Stimulated activated CD4-positive, alpha-beta T cell treated with anti-CD3 and anti-CD28 coated beads, Interleukin-1b, Interleukin-23, amount 100 ng/mL, for 24 hours (primary cell): ENCODE results near the gene RMI2.

Source experiments
- DNase-seq, 4 experiments: peaks; one replicate each; pipeline ENCODE4 v3.0.0-alpha.2; 2020; ENCODE audit warnings: low read depth in 4 of 4, low spot score in 1 of 4

RMI2 gene

DNA sequence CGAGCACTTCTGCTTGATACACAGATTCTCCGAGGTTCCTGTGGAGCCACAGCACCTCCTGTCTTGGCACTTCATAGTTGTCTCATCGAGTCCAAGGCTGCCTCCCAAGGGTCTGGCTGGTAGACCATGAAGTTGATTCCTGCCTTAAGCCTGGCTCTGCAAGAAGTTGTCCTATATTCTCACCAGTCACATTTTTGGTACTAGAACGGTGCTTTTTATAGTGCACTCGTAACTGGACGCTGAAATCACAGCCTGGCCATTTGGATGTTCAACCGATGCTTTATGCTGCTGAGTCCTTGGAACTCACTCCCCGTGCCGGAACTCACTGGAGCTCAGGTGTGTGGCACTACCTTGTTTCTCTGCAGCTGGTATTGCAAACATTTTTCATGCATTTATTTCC, 35.6 kb downstream of the RMI2 start:
- no peak for DNase-seq

DNA sequence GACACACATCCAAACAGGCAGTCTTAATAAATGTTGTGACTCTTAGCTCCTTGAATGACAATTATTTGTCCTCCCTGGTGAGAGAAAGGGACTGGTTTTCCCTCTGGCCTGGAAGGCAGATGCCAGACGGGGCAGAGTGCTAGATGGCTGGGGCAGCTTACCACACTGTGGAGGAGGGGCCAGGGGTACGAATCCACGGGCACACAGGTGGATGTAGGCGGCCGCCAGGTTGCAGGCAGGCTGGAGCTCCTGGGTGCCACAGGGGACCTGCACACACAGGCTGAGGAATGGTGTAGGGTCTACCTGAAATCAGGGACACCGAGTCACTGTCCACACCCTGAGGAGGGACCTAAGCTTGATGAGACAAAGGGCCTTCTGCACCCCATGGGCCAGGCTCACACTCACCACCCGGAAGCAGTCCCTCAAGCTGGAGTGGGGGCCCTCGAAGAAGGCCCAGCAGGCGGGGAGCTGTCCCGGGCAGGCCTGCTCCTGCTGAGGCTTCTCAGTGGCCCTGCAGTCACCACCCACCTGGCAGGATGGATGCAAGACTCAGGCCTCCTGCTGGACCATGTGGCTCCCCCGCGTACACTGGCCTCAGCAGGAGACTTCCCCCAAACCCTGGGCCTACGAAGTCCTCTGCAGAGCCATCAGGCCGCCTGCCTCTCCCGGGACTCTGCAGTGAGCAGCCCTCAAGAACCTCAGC, 38.4 kb downstream of the RMI2 start:
- DNase-seq, result no peak

DNA sequence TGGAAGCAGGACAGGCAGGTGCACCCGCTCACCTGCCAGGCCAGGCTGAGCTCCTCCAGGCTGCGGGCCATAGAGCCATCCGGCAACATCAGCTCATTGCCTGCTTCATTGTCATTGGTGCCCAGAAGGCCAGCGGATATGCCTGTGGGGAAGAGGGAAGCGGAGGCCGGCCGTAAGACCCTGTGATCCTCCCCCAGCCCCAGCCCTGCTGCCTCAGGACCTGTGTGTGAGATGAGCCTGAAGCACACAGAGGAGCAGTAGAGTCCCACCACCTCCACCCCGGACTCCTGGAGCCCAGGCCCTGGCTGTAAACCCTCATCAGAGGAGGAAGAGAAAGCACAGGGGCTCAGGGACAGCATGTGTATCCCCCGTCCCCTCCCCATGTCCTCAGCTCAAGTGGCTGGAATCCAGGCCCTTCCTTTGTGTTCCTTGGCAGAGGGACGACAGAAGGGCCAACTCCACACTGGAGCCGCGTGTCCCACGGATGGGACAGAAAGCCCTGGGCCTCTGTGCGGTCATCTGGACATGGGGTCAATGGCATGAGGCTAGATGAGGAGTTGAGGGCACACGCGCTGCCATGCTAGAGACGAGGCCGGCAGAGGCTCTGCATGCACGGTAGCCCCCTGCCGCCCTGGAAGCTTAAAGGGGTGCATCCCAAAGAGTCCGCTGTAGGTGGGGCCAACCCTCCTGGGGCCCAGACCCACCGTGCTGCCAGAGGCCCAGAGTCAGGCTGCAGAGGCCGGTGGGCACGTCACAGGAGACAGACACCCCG, 39.1 kb downstream of the RMI2 start:
- no peak for DNase-seq

DNA sequence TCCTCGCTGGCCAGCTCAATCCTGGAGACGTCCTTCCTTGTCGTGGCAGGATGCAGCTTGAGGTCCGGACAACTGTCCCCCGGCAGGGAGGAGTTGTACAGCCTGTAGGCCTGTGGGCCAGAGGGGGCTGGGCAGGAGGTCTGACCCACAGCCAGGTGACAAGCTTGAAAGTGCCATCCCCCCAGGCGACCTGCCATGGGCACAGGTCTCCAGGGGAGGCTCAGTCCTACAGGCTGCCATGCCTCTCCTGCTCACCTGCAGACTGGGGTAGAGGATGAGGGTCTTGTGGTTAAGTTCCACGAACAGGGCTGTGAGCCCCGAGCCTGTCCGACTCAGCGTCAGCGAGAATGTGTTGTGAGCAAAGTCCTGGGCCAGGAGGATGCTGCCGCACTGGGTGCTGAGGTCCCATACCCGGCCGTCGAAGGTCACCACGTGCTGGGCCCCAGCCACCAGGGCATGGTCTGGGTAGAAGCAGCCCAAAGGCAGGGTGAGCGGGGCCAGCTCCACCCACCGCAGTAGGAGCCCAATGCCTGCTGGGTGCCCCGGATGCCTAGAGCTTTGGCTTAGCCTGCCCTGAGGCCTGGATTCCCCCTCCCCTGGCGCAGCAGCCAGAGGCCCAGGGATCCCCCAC, 39.8 kb downstream of the RMI2 start:
- DNase-seq, result no peak

DNA sequence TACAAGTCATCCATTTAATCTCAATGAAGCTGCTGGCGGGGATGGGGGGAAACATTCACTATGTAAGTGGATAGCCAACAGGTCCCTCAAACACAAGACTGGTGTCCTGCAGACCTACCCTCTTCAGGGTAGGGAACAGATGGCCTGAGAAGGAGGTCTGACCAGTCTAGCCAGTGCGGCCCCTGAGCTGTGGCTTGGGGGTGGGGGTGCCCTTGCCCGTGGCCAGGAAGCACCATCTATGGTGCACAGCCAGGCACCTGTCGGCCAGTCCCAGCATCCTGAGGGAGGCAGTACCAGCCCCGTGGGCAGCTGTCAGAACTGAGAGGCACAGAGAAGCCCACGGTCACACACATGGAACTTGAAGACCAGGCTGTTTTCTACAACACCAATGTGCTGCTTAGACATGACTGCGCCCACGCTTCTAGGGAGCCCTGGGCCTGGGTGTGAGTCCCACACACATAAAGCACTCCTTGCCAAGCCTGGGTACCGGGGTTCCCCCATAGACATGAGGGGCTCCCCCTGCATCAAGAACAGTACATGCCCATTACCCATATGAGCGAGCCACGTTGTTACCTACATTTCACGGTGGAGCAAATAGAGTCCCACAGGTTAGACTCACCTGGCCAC, 40.9 kb downstream of the RMI2 start:
- no peak for DNase-seq

DNA sequence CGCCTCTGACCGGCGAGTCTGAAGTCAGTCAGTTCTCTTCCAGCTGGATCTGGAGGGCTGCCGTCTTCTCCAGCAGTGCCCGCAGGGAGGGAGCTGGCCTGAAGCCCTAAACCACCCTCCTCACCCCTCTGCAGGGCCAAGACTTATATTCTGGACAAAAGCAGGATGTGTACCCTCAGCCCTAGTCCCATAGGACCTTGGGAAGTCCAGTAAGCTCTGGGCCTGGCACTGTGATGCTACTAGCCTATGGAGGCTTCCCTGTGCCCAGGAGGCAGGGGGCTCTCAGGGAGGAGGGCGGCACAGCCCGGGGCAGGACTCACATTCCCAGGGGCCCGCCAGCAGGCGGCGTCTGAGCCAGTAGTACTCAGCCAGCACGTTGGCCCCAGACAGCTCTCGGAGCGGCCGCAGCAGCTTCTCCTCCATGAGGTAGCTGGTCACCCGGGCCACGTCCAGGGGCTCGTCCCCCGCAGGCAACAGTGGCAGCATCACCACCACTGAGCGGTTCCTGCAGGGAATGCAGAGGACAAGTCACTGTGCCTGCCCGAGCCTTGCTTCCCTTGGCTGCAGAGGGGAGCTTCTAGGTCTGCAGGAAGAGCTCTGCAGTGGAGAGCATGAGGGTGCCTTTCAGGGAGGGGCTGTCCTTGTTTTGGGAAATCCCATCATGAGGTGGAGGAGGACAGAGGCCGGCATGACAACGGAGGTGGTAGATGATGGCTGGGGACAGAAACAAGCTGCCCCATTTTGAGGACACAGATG, 41.7 kb downstream of the RMI2 start:
- DNase-seq, result no peak

DNA sequence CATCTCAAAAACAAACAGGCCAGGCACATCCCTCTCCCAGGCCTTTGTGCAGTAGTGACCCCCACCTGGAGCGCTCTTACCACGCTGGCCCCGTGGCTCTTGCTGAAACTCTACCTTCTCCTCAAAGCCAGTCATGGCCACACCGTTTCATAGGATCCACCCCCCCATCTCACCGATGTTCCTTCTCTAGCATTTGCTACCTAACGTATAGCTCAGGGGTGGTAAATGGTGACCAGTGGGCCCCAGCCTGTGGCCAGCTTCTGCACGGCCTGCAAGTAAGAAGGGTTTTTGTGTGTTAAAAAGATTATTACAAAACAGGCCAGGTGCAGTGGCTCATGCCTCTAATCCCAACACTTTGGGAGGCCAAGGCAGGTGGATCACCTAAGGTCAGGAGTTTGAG, 43.8 kb downstream of the RMI2 start:
- no peak for DNase-seq

DNA sequence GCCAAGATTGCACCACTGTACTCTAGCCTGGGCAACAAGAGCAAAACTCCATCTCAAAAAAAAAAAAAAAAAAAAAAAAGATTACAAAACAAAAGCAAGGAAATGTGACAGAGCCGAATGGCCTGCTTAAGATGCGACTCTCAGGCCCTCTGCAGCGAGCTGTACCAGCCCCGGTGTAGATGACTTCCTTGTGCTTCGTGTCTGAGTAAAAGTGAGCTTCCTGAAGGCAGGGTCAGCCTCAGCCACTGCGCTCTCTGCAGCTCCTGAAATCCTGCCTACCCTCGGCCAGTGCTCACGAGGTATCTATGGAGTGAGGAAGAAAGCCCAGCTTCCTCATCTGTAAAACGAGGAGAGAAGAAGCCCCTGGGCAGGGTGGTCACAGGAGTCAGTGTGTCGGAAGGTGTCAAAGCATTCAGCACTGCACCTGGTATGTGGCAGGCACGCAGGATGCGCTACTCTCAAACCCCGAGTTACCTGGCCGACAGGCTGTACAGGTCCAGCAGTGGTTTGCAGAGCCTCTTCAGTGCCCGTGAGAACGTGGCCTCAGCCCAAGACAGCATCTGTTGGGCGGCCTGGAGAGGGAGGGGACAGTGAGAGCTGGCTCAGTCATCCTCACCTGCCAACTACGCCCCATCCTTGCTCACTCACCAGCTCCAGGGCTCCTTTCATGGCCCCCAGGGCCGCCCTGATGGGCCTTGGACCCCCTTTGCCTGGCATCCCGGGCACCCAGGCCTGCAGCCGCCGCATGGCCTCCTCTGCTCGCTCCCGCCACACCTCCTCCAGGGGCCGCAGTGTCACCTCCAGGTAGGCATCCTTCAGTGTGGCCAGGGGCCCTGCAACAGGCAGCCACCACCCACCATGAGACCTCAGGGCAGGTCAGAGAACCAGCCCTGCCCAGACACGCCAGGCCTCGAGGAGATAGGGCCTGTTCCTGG, 44.6 kb downstream of the RMI2 start:
- DNase-seq, result no peak

DNA sequence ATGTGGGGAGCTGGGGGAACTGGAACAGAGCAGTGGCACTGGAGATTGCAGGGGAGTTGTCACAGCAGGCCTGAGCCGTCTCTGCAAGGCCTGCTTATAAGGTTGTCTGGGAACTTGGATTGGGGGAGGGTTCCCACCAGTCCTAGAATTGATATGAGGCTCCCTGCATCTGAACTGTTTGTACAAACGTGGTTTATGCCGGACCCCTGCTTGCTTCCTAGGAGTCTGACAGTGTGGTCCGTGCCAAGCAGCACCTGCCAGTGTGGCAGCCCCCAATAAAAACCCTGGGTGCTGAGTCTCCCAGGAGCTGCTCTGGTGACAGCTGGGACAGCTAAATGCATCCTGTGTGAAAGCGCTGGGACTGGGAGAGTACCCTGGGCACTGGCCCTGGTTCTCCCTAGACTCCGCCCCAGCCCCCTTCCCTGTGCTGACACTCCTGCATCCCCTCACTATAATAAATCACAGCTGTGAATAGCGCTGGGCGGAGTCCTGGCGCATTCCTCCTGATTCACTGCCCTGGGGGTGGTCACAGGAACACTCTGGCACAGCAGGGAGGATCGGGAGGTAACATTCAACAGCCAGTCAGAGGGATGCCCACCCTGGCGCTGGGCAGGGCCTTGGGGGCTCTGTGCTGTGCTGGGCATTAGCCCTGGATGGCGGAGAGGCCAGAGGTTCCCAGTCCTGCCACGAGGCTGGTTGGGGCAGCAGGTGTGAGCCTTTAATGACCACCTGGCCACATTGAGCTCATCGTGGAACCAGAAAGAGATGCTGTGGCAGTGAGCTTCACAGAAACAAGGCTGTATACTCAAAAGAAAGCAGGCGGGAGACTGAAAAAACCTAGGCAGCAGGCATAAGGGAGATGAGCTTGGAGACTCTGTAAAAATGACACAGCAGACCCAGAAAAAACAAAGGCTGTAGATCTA, 45.6 kb downstream of the RMI2 start:
- DNase-seq, result no peak

DNA sequence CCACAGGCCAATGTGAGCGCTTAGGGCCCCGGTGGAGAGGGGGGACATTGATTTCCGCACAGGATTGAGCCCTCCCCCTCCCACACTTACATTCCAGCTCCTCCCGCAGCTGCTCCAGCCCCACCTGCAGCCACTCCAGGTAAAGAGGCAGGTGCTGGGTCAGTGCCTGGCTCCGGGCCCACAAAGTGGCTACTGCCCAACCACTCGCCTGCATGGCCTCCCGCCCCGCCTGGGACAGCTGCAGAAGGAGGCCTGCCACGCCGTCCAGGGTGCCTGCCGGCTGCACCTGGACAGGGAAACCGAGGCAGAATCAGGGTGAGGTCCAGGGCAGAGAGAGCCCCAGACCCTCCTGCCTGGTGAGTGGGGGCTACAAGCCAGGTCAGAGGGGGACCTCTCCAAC, 46.3 kb downstream of the RMI2 start:
- no peak for DNase-seq

DNA sequence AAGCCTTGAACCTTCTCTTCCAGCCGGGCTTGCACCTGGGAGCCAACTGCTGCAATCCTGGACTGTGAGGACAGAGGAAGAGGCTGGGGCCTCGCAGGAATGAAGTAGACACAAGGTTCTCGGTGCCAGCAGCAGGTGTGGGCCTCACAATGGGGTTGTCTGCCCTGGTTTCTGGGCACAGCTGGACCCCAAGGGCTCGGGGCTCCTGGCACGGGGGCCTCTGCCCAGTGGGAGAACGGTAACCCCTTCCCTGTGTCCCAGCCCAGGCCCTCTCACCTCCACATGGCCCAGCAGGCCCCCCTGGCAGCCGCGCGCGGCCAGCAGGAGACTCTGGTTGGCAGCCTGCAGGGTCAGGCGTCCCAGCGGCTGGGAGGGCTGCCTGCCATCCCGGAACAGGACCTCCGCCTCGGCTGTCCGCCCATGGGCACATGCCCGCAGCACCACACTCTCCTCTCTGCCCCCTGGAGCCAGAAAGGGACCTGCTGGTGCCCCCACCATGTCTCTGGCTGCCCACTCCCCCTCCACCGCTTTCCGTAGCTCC, 46.9 kb downstream of the RMI2 start:
- no peak for DNase-seq

DNA sequence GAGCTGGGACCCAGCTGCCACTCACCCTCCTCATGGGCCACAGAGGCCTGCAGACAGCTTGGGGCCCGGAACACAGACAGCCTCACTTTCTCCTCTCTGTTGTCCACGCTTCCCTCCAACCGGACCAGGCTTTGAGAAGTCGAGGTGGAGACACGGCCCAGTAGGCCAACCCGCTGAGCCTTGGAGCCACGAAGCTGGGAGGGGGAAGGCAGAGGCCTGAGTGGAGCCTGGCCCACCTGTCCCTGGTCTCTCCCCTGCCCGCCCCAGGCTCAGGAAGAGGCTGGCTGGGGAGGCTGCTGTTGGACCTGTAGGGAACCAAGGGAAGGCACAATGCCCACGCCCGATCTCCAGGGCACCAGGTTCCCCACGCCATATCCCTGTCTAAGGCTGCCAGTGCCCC, 48.1 kb downstream of the RMI2 start:
- no peak for DNase-seq

DNA sequence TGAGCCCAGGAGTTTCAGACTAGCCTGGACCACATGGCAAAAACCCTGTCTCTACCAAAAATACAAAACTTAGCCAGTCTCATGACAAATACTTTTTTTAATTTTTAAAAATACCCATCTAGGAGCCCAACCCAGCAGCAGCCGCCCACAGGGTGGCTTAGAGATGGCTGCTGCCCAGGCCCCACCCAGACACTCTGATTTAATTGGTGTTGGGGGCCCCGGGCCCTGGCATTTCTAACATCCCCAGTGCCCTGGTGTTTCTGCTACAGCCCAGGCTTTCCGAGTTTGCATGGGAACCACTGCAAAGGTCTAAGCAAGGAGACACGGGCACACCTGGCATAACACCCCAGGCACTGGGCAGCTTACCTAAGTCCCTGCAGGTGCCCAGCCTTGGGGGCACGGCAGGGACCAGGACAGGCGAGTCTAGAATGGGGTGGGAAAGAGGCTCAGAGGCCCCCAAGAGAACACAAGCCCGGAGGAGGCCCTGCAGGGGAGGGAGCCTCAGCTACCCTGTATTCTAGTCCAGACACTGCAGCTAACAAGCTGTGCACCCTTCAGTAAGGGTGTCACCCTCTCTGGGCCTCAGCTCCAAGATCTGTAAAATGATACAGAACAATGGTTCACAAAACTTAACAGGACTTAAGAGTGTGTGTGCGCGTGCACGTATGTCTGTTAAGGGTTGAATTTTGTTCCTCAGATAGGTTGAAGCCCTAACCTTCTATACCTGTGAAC, 48.8 kb downstream of the RMI2 start:
- no peak for DNase-seq

DNA sequence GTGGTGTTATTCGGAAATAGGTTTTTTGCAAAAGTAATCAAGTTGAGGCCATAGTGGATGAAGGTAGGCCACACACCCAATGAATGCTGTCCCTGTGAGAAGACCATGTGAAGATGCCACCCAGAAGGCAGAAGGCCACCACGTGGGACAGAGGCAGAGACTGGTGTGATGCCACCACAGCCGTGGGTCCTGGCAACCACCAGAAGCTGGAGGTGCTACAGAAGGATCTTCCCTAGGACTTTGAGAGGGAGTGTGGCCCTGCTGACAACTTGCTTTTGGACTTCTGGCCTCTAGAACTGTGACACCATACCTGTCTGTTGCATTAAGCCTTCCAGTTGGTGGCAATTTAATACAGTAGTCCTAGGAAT, 49.3 kb downstream of the RMI2 start:
- DNase-seq, result no peak

DNA sequence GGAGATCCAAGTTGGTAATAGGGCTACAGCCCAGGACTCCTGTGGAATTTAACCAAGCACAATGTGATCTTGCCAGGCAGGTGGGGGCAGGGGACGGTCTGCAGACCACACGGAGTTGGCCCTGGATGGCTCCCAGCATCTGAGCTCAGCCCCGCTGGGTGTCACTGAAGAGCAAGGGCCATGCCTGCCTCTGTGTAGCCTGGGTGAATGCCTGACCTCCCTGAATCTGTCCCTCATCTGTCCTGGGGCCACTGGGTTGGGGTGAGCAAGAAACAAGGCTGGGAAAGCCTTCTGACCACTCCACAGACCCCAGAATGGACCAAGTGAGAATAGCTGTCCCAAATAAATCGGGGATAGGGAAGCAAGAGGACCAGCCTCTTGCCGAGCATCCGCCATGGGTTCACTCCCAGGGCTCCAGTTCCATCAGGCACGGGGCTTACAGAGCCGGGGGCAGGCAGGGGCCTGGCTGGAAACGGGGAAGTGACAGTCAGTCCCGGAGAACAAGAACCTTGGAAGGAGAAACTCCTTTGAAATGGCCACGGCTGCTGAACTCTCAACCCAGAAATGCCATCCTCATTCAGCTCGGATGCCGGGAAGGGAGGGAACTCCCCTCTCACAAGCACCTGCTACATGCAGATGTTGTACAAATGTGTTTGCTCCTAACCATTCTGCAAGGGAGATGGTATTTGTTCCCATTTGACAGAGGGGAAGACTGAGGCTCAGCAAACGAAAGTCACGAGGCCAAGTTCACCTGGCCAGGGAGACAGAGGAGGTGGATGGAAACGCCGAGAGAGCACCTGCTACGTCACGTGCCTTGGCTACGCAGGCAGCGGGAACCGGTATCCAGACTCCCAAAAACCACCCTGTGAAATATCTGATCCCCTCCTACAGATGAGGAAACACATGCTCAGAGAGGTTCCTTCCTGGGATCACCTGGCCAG, 50.0 kb downstream of the RMI2 start:
- DNase-seq, result no peak

DNA sequence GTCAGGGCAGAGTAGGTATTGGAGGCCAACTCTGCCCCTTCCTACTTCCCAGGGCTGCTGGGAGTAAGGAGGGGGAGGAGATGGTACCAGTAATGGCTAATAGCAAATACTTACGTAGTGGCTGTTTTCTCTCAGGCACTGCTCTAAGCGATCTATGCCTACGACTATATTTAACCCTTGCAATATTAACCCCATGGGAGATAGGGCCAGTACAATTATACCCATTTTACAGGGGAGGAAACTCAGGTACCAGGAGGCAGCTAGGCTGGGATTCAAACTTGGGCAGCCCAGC, 50.6 kb downstream of the RMI2 start:
- DNase-seq, result no peak
